Fibroblast of villous mesenchyme (primary cell): ENCODE measurements around the gene ZNF223. TPM values are rescaled to one million over a fixed set of nuclear protein-coding genes. Genes with fewer than 3 reads are reported as not detected.

ENCODE experiments used
- DNase-seq: peaks from one replicate; pipeline ENCODE4 v3.0.0-alpha.2; 2010; ENCODE audit warnings: low read depth
- H3K4me3 ChIP-seq: 2 replicates; pipeline ENCODE4 v1.5.1; 2011; ENCODE audit warnings: low read depth, mild to moderate bottlenecking, low read length
- CTCF ChIP-seq: IDR thresholded peaks from 2 replicates; pipeline ENCODE4 v1.5.1; 2012; ENCODE audit warnings: low read depth, mild to moderate bottlenecking, low read length; ENCODE audit not compliant: insufficient read depth
- small RNA-seq: library from RNA; depleted of rRNA; stranded (forward); fragments of <200 nt; gene quantifications from one replicate; pipeline ENCODE3, GENCODE V24; 2012
- total RNA-seq: library from RNA; depleted of rRNA; stranded (reverse); fragments of >200 nt; gene quantifications from 2 replicates; pipeline ENCODE4 v1.2.3, GENCODE V29; 2012

ZNF223 gene
- total RNA-seq, 1 donor: 5.6 TPM

DNA sequence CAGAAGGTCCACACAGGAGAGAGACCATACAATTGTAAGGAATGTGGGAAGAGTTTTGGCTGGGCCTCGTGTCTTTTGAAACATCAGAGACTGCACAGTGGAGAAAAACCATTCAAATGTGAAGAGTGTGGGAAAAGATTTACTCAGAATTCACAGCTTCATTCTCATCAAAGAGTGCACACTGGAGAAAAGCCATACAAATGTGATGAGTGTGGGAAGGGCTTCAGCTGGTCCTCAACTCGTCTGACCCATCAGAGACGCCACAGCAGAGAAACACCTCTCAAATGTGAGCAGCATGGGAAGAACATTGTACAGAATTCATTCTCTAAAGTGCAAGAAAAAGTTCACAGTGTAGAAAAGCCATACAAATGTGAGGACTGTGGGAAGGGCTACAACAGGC is 55.9 kb downstream of the ZNF223 start:
- no peak for DNase-seq
- H3K4me3 ChIP-seq: no peak overlapping the region
- no peak for TF ChIP-seq CTCF

- H3K4me3 ChIP-seq: no peak overlapping the region
- no peak for TF ChIP-seq CTCF
- DNase-seq: no peak
Observed at GRCh38 chr19:44109458-44109857, 57.6 kb downstream of the ZNF223 start.

DNA sequence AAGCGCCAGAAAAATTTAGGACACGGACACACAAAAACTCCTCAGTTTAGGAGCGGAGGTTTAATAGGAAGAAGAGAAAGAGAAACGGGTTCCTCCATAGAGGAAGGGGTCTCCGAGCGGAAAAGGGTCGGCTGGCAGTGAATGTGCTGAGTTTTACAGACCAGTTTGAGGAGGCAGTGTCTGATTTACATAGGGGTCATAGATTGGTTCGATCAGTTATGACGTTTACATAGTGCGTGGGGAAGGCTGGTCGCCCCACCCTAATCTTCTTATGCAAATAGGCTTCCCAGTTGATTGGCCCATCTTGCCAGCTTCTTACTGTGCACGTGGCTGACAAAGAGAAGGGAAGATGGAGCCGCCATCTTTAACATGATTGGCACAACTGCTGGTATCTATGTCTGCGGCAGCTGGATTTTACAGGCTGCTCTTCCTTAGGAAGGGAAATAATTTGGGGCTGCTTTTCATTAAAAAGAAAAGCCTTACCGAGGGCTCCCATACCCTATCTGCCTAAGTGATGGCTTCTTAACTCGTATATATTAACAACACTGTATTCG is 60.2 kb downstream of the ZNF223 start:
- peak overlapping the region; percentile 90 for H3K4me3 ChIP-seq
- peak; percentile 92 for DNase-seq
- TF ChIP-seq CTCF: no peak

- no peak for DNase-seq
- no peak for TF ChIP-seq CTCF
- H3K4me3 ChIP-seq: peak overlapping the region; percentile 90
Observed at GRCh38 chr19:44112802-44113137, 60.9 kb downstream of the ZNF223 start.

- peak within 1 kb of the TSS; percentile 90 for H3K4me3 ChIP-seq
- peak; percentile 99 for DNase-seq
- TF ChIP-seq CTCF: no peak
Observed at GRCh38 chr19:44113138-44113783, 61.4 kb downstream of the ZNF223 start, which contains the start of gene ZNF225. ZNF225 (plus strand) TSS chr19:44113399; CDS start chr19:44115828, 2,429 bp downstream.

DNA sequence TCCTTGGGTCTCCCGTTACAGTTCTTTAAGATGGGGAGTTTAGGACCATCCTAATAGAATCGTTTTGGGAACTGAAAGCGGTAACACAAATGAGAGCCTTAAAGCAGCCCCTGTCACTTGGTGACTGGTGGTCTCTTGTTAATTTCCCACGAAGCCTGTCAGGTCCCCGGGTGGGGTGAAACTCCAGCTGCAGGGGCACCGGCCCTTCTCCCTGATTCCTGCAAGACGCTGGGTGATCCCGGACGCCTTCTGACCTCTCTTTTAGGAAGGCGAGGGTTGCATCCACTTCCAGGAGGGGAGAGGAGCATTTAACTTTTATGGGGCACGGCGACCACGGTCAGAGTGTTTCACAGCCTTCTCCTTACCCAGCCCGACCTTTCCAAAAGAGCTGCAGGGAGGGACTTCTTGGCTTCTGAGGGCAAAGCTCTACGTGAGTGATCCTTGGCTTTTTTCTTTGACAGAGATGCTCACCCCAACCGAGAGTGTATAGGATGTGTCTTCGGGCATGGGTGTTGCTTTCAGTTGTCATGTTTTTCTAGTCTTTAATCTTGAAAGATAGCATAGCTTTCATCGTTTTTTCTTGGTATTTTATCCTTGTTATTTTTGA is 62.1 kb downstream of the ZNF223 start:
- DNase-seq: no peak
- no peak for TF ChIP-seq CTCF

More for the DNA sequence above, 62.1 kb downstream of the ZNF223 start:
- H3K4me3 ChIP-seq: peak overlapping the region; percentile 90

Small RNA genes within 50 kb of the gene (small RNA-seq; reads per million reads assigned to genes)
- not detected for gene RNU6-902P

Other genes starting within 250 kb of the ZNF223 start
- under 0.01 and 0.43 TPM in 2 replicates for gene LYPD5, start 249.6 kb upstream of the ZNF223 start, total RNA-seq
- 10.6 and 29.8 TPM in 2 replicates for gene ZNF283, start 224.7 kb upstream of the ZNF223 start, total RNA-seq
- gene ZNF404, start 168.1 kb upstream of the ZNF223 start, total RNA-seq: 0.97 and 3.0 TPM in 2 replicates
- 18.4 and 25.5 TPM in 2 replicates for gene ZNF45, start 116.8 kb upstream of the ZNF223 start, total RNA-seq
- 7.4 and 10.4 TPM in 2 replicates for gene ZNF221, start 100.8 kb upstream of the ZNF223 start, total RNA-seq
- 5.8 and 10.8 TPM in 2 replicates for gene ZNF155, start 67.8 kb upstream of the ZNF223 start, total RNA-seq
- 2.6 and 3.9 TPM in 2 replicates for gene ZNF230, start 49.1 kb upstream of the ZNF223 start, total RNA-seq
- gene ZNF222, start 26.7 kb upstream of the ZNF223 start, total RNA-seq: 6.1 and 6.9 TPM in 2 replicates
- gene ZNF284, start 20.1 kb downstream of the ZNF223 start, total RNA-seq: 3.2 and 3.9 TPM in 2 replicates
- gene ZNF224, start 42.3 kb downstream of the ZNF223 start, total RNA-seq: 20.0 and 28.9 TPM in 2 replicates
- 4.5 and 7.3 TPM in 2 replicates for gene ZNF225, start 61.4 kb downstream of the ZNF223 start, total RNA-seq
- 8.4 and 12.5 TPM in 2 replicates for gene ZNF234, start 89.5 kb downstream of the ZNF223 start, total RNA-seq
- gene ZNF226, start 113.1 kb downstream of the ZNF223 start, total RNA-seq: 15.5 and 21.2 TPM in 2 replicates
- gene ZNF227, start 160.5 kb downstream of the ZNF223 start, total RNA-seq: 15.8 and 18.6 TPM in 2 replicates
- 0.32 and 2.2 TPM in 2 replicates for gene ZNF233, start 207.8 kb downstream of the ZNF223 start, total RNA-seq